ENCODE data around the gene RBM39. TPM values are rescaled to one million over a fixed set of nuclear protein-coding genes. Genes with fewer than 3 reads are reported as not detected.

RBM39 gene
- polyA plus RNA-seq, 1 of the 3 experiments (the other 2 are of a cell fraction): 68.4 TPM

GRCh38 chr20:35662551-35662950, 79.5 kb downstream of the RBM39 start:
- H3K79me2 ChIP-seq (ENCODE audit: insufficient read depth): peaks cover 73% of the 10 kb centered on the region
- H3F3A ChIP-seq (replicated peaks; ENCODE audit: insufficient read depth): peaks cover 26% of the 10 kb centered on the region
- WGBS (ENCODE audit: low lambda C conversion rate): 17% methylated on average over 2 of the region's 2 CpGs
- no peaks in the 10 kb centered on the region for H3K27me3 ChIP-seq (ENCODE audit: insufficient read depth)
- H3K9me3 ChIP-seq: no peaks in the 10 kb centered on the region
- H3K36me3 ChIP-seq (replicated peaks in 1 of 2; ENCODE audit: control insufficient read depth in 1 of 2, insufficient read depth in 2 of 2, low read length in 1 of 2): peaks cover 0 to under 1% of the 10 kb centered on the region in 2 experiments
- peaks cover 10 to 13% of the 10 kb centered on the region in 2 experiments; a peak in 2 of 4 replicates for H3K4me1 ChIP-seq (ENCODE audit: control insufficient read depth in 1 of 2, insufficient read depth in 2 of 2, low read depth in 1 of 2, low read length in 1 of 2)
- H2AFZ ChIP-seq (ENCODE audit: low read depth): no peak overlapping the region
- DNase-seq: no peak
- H3K4me3 ChIP-seq (ENCODE audit: low read depth in 2 of 2, low read length in 1 of 2): peak overlapping the region; percentile 78 to 83
- H3K9ac ChIP-seq: peak overlapping the region; percentile 98; the same call in 1 of the 2 replicates
- peak overlapping the region; percentile 97 for H3K4me2 ChIP-seq
- CTCF ChIA-PET: interaction anchor here (0.7 to 2.9 kb wide), 4 partner anchors 43 to 330 kb away, joined by 3 to 16 read pairs (median 9); no protein-coding TSS in a partner anchor
- H4K20me1 ChIP-seq (ENCODE audit: insufficient read depth): peaks cover 65% of the 10 kb centered on the region
- POLR2A ChIA-PET: no interaction called here
- 0 out of 4 replicates have a peak overlapping the region, but pooled peaks of 1 of the 2 experiments have one; percentile 3 for H3K27ac ChIP-seq (ENCODE audit: low read depth in 2 of 2, low read length in 1 of 2)
- TF ChIP-seq FOSL2 (IDR thresholded peaks at IDR 0.05; ENCODE audit: borderline replicate concordance, low read depth): no peak
- no peak for TF ChIP-seq MXI1 (IDR thresholded peaks at IDR 0.05; ENCODE audit: low read depth, low read length)
- no peak for TF ChIP-seq POLR2AphosphoS5 (IDR thresholded peaks at IDR 0.05; ENCODE audit: low read depth, low read length)
- no peak for TF ChIP-seq JUND (IDR thresholded peaks at IDR 0.05)
- TF ChIP-seq YY1 (IDR thresholded peaks at IDR 0.05; ENCODE audit: low read depth): no peak
- no peak for TF ChIP-seq FOXJ3 (CRISPR knock-in tag; IDR thresholded peaks at IDR 0.05)
- TF ChIP-seq, protein P1, sequence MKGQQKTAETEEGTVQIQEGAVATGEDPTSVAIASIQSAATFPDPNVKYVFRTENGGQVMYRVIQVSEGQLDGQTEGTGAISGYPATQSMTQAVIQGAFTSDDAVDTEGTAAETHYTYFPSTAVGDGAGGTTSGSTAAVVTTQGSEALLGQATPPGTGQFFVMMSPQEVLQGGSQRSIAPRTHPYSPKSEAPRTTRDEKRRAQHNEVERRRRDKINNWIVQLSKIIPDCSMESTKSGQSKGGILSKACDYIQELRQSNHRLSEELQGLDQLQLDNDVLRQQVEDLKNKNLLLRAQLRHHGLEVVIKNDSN (IDR thresholded peaks at IDR 0.05; ENCODE audit: borderline replicate concordance, low read depth): no peak
- TF ChIP-seq, protein P2, sequence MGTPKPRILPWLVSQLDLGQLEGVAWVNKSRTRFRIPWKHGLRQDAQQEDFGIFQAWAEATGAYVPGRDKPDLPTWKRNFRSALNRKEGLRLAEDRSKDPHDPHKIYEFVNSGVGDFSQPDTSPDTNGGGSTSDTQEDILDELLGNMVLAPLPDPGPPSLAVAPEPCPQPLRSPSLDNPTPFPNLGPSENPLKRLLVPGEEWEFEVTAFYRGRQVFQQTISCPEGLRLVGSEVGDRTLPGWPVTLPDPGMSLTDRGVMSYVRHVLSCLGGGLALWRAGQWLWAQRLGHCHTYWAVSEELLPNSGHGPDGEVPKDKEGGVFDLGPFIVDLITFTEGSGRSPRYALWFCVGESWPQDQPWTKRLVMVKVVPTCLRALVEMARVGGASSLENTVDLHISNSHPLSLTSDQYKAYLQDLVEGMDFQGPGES (IDR thresholded peaks at IDR 0.05; ENCODE audit: low read depth, low read length): no peak
- no peak for TF ChIP-seq CHD2 (IDR thresholded peaks at IDR 0.05; ENCODE audit: low read length, partially characterized antibody)
- no peak for TF ChIP-seq RAD21 (IDR thresholded peaks at IDR 0.05; ENCODE audit: low read length)
- no peak for TF ChIP-seq SIN3A (IDR thresholded peaks at IDR 0.05; ENCODE audit: borderline replicate concordance, low read depth, low read length)
- TF ChIP-seq EP300 (IDR thresholded peaks at IDR 0.05; ENCODE audit: borderline replicate concordance in 1 of 2, low read depth in 1 of 2, low read length in 1 of 2): no peak
- no peaks in the 10 kb centered on the region for H3K9me2 ChIP-seq

GRCh38 chr20:35661908-35662307, 80.2 kb downstream of the RBM39 start:
- no peaks in the 10 kb centered on the region for H3K27me3 ChIP-seq (ENCODE audit: insufficient read depth)
- peak overlapping the region; percentile 78 to 83; a peak in 3 of 4 replicates for H3K4me3 ChIP-seq (ENCODE audit: low read depth in 2 of 2, low read length in 1 of 2)
- ChIA-PET CTCF (interaction anchor here (2.9 kb wide), 1 partner anchor 43 kb away, joined by 16 read pairs; no protein-coding TSS in a partner anchor), POLR2A (interaction anchor here (1.2 kb wide), 1 partner anchor 46 kb away, joined by 3 read pairs; the partner anchor contains the start of gene SPAG4)
- peaks cover 5 to 6% of the 10 kb centered on the region in 2 experiments for H3K36me3 ChIP-seq (replicated peaks in 1 of 2; ENCODE audit: control insufficient read depth in 1 of 2, insufficient read depth in 2 of 2, low read length in 1 of 2)
- no peaks in the 10 kb centered on the region for H3K9me2 ChIP-seq
- peaks cover 10 to 13% of the 10 kb centered on the region in 2 experiments; a peak in 2 of 4 replicates for H3K4me1 ChIP-seq (ENCODE audit: control insufficient read depth in 1 of 2, insufficient read depth in 2 of 2, low read depth in 1 of 2, low read length in 1 of 2)
- H3K79me2 ChIP-seq (ENCODE audit: insufficient read depth): peaks cover 79% of the 10 kb centered on the region
- peak overlapping the region in 1 of 2 experiments; percentile 27; a peak in 1 of 4 replicates for H3K27ac ChIP-seq (ENCODE audit: low read depth in 2 of 2, low read length in 1 of 2)
- no peaks in the 10 kb centered on the region for H3K9me3 ChIP-seq
- H3K4me2 ChIP-seq: peak overlapping the region; percentile 97
- DNase-seq: no peak
- no peak for TF ChIP-seq YY1 (IDR thresholded peaks at IDR 0.05; ENCODE audit: low read depth)
- 13% methylated on average over 3 of the region's 3 CpGs for WGBS (ENCODE audit: low lambda C conversion rate)
- peaks cover 72% of the 10 kb centered on the region for H4K20me1 ChIP-seq (ENCODE audit: insufficient read depth)
- H2AFZ ChIP-seq (ENCODE audit: low read depth): no peak overlapping the region
- peak overlapping the region; percentile 98; the same call in 1 of the 2 replicates for H3K9ac ChIP-seq
- peaks cover 27% of the 10 kb centered on the region for H3F3A ChIP-seq (replicated peaks; ENCODE audit: insufficient read depth)

Measured in SK-N-SH (cell line).